ENCODE measurements around the gene UCP2. TPM values are rescaled to one million over a fixed set of nuclear protein-coding genes. Genes with fewer than 3 reads are reported as not detected.
"Not testable (repeated sequence)": the region's sequence is repeated elsewhere in the genome, so short reads cannot be mapped to it uniquely, and the experiment has no call there.

UCP2 gene
- total RNA-seq, 1 donor, result 243 TPM

DNA sequence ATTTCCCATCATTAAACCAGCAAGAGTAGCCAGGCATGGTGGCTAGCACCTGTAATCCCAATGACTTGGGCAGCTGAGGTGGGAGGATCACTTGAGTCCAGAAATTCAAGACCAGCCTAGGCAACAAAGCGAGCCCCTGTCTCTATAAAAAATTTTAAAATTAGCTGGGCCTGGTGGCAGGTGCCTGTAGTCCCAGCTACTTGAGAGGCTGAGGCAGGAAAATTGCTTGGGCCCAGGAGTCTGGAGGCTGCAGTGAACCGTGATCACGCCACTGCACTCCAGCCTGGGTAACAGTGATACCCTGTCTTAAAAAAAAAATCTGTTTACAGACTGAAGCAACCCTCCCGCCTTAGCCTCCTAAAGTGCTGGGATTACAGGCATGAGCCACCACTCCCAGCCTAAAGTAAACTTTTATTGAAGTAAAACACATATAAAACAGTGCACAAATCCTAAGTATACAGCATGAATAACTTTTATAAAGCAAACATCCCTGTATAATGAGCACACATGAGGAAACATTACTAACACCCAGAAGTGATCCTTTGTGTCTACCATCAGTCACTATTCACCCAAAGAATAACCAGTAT, 13.6 kb upstream of the UCP2 start:
- no peak for DNase-seq (ENCODE audit: low read depth in 2 of 3, low spot score in 2 of 3)

- peak in 1 of 3 donors; percentile 42 for DNase-seq (ENCODE audit: low read depth in 2 of 3, low spot score in 2 of 3)
Observed at GRCh38 chr11:73995731-73996130, 13.1 kb upstream of the UCP2 start.

- peak; percentile 58 to 88 (median 63) for DNase-seq (ENCODE audit: low read depth in 2 of 3, low spot score in 2 of 3)
Observed at GRCh38 chr11:73995247-73995646, 12.6 kb upstream of the UCP2 start.

GRCh38 chr11:73991471-73992006, 8.9 kb upstream of the UCP2 start:
- no peak for DNase-seq (ENCODE audit: low read depth in 2 of 3, low spot score in 2 of 3)

GRCh38 chr11:73990730-73991129, 8.1 kb upstream of the UCP2 start:
- no peak for DNase-seq (ENCODE audit: low read depth in 2 of 3, low spot score in 2 of 3)

DNA sequence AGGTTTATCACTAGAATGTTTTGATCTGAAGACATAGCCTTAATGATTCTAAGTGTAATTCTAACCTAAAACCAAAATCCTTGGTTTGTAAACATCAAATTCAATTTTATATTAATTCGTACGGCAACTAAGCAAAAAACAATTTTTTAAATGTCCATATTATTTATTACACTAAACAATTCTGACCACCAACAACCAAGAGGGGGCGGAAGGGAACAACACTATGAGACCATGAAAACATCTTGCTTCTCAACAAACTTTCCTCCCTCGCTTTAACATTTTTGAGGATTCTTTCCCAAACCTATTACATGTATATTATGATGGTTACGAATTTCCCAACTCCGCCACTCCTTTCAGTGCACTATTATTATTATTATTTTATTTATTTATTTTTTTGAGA, 6.5 kb upstream of the UCP2 start:
- DNase-seq (ENCODE audit: low read depth in 2 of 3, low spot score in 2 of 3), result peak in 1 of 3 donors; percentile 51

GRCh38 chr11:73988227-73988626, 5.6 kb upstream of the UCP2 start:
- no peak for DNase-seq (ENCODE audit: low read depth in 2 of 3, low spot score in 2 of 3)

- DNase-seq (ENCODE audit: low read depth in 2 of 3, low spot score in 2 of 3), result not testable (repeated sequence)
Observed at GRCh38 chr11:73985661-73986060, 3.0 kb upstream of the UCP2 start.

DNA sequence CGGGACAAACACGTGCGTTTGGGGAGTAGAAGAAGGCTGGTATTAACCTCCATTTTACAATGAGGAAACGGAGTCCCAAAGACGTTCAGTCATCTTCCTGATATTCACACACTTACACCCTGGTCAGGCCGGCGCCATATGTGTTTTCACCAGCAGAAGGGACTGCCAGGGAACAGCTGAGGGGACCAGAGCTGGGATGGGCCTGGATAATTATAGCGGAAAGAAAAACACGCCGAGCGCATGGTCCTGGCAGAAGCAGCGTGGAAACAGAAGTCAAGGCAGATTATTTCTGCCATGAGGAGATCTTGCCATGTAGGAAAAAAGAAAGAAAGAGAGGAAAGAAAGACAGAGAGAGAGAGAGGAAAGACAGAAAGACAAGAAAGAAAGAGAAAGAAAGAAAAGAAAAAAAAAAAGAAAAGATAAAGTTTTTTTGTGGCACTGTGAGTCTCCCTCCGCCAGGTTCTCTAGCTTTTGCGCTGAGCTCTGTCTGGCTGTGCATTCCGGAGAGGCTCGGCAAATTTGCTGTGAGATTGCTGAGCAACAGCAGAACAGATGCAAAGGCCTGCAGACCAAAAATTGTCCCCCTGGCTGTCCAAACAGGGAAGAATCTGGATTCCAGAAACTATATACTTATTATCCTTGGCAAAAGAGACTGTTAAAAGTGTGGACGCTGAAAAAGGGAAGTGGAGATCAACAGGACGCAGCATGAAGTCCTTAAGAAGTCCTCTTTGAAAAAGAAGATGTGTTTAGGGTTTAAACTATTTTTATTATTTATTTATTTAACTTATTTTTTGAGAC, 1.3 kb upstream of the UCP2 start:
- DNase-seq (ENCODE audit: low read depth in 2 of 3, low spot score in 2 of 3), result peak in 1 of 3 donors; percentile 52

DNA sequence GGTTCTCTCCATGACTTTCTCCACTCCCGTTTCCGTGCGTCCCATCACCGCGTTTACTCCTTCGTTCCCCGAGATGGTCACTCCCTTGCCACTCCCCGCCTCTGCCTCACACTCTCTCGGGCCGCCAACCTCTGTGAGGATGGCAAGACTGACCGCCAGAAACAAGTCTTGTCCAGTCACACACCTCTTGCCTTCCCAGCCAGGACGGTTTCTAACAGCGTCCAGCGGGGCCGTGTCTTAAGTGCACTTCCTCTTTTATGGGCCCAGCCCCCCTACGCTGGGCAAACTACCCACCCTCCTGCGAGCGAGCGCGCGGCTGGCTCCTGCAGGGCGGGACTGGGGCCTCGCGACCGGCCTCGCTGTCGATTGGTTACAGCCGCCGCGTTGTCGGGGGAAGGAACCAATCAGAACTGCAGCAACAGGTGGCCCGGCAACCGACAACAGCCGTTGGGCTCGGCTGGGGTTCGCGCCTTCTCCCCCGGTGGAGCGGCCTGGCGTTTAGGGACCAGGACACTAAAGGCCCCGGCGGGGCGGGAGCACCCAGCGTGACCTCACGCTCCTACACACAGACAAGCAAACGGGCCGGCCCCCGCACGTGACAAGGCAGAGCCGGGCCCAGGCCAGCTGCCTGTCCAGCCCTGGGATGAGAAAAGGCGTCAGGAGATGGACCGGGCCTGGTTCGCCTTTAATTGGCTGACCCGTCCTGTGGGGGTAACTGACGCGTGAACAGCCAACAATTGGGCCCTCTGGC, 522 bp upstream of the UCP2 start:
- peak; percentile 75 to 99 (median 98) for DNase-seq (ENCODE audit: low read depth in 2 of 3, low spot score in 2 of 3)

DNA sequence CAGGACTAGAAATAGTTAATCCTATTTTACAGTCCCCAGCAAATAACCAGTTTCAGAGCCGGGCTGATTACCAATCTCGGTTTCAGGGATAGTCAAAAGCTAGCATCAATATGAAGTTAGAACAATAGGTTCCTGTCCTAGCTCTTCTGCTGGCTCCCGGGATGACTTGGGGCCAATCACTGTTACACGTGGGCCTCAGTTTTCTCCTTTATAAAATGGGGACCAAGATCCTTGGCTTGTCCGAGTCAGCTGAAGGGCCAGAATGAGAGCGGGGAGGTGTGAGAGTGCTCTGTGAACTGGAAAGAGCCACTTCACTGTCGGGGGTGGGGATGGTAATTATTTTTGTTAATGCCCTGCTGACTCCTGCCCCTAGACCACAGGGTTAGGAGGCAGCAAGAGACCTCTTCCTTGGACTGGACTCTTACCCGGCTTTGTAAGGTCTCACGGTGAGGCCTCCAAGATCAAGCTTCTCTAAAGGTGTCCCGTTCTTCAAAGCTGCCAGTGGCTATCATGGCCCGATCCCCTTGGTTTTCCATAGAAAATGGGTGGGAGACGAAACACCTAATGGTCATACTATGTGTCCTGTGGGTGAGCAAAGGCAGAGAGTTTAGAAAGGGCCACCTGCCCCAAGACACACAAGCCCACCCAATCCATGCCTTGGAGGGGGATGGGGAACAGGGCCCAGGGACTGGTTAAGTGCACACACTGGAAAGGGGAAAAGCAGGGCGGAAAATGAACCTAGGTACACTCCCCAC, 1.4 kb downstream of the UCP2 start:
- DNase-seq (ENCODE audit: low read depth in 2 of 3, low spot score in 2 of 3), result no peak

GRCh38 chr11:73980001-73980961, 2.4 kb downstream of the UCP2 start:
- DNase-seq (ENCODE audit: low read depth in 2 of 3, low spot score in 2 of 3), result peak in 2 of 3 donors; percentile 88 to 97

GRCh38 chr11:73978576-73979086, 4.0 kb downstream of the UCP2 start:
- no peak for DNase-seq (ENCODE audit: low read depth in 2 of 3, low spot score in 2 of 3)

GRCh38 chr11:73977856-73978519, 4.7 kb downstream of the UCP2 start:
- DNase-seq (ENCODE audit: low read depth in 2 of 3, low spot score in 2 of 3), result no peak

- no peak for DNase-seq (ENCODE audit: low read depth in 2 of 3, low spot score in 2 of 3)
Observed at GRCh38 chr11:73976451-73977151, 6.0 kb downstream of the UCP2 start.

GRCh38 chr11:73975479-73975757, 7.2 kb downstream of the UCP2 start:
- no peak for DNase-seq (ENCODE audit: low read depth in 2 of 3, low spot score in 2 of 3)

GRCh38 chr11:73974604-73975478, 7.8 kb downstream of the UCP2 start:
- no peak for DNase-seq (ENCODE audit: low read depth in 2 of 3, low spot score in 2 of 3)

All from hematopoietic multipotent progenitor cell (in vitro differentiated cells).